Measurements from ENCODE around the gene SLC52A1.
"Not testable (repeated sequence)": the region's sequence is repeated elsewhere in the genome, so short reads cannot be mapped to it uniquely, and the experiment has no call there.

SLC52A1 gene

GRCh38 chr17:5031365-5032082, 3.7 kb downstream of the SLC52A1 start:
- DNase-seq (ENCODE audit: extremely low read depth, low read depth), result peak; percentile 44

GRCh38 chr17:5030168-5030567, 5.1 kb downstream of the SLC52A1 start:
- DNase-seq (ENCODE audit: extremely low read depth, low read depth), result not testable (repeated sequence)

More at GRCh38 chr17:5031365-5032082, 3.7 kb downstream of the SLC52A1 start:
- TF ChIP-seq CTCF (IDR thresholded peaks at IDR 0.05; ENCODE audit: low read depth, low read length), result peak; percentile 81

GRCh38 chr17:5027916-5028315, 7.3 kb downstream of the SLC52A1 start:
- no peak for TF ChIP-seq CTCF (IDR thresholded peaks at IDR 0.05; ENCODE audit: low read depth, low read length)
- no peak for DNase-seq (ENCODE audit: extremely low read depth, low read depth)

- no peak for DNase-seq (ENCODE audit: extremely low read depth, low read depth)
- no peak for TF ChIP-seq CTCF (IDR thresholded peaks at IDR 0.05; ENCODE audit: low read depth, low read length)
These were observed 7.9 kb downstream of the SLC52A1 start for GRCh38 chr17:5027299-5027698.

- DNase-seq (ENCODE audit: extremely low read depth, low read depth), result no peak
- TF ChIP-seq CTCF (IDR thresholded peaks at IDR 0.05; ENCODE audit: low read depth, low read length), result no peak
These were observed 10.6 kb downstream of the SLC52A1 start for GRCh38 chr17:5024604-5025003.

- no peak for DNase-seq (ENCODE audit: extremely low read depth, low read depth)
- no peak for TF ChIP-seq CTCF (IDR thresholded peaks at IDR 0.05; ENCODE audit: low read depth, low read length)
These were observed 11.6 kb downstream of the SLC52A1 start for GRCh38 chr17:5023588-5024147.

GRCh38 chr17:5022171-5022711, 13.0 kb downstream of the SLC52A1 start:
- no peak for DNase-seq (ENCODE audit: extremely low read depth, low read depth)
- no peak for TF ChIP-seq CTCF (IDR thresholded peaks at IDR 0.05; ENCODE audit: low read depth, low read length)
